ENCODE data around the gene WWTR1. TPM values are rescaled to one million over a fixed set of nuclear protein-coding genes. Genes with fewer than 3 reads are reported as not detected.

WWTR1 gene
- total and polyA plus RNA-seq, 9 donors: 35.5 to 88.5 (median 74.7) TPM

- H3K27ac ChIP-seq (ENCODE audit: low read length): no peak overlapping the region
- H3K9me3 ChIP-seq (replicated peaks; ENCODE audit: control insufficient read depth, low read depth, low read length): no peaks in the 10 kb centered on the region
- H3K36me3 ChIP-seq (ENCODE audit: control insufficient read depth, insufficient read depth, low read length): no peaks in the 10 kb centered on the region
- WGBS (ENCODE audit: insufficient coverage): 73% methylated on average over 2 of the region's 14 CpGs
- DNase-seq: peak; percentile 34
- no peaks in the 10 kb centered on the region for H3K27me3 ChIP-seq (ENCODE audit: control insufficient read depth, insufficient read depth, low read length)
- no peak overlapping the region for H3K4me3 ChIP-seq (ENCODE audit: low read length)
- peaks cover 3% of the 10 kb centered on the region for H3K4me1 ChIP-seq (ENCODE audit: control insufficient read depth, insufficient read depth, low read length)
Observed at GRCh38 chr3:149507491-149508324, 150.1 kb downstream of the WWTR1 start.

GRCh38 chr3:149506965-149507364 is 150.9 kb downstream of the WWTR1 start:
- H3K36me3 ChIP-seq (ENCODE audit: control insufficient read depth, insufficient read depth, low read length): no peaks in the 10 kb centered on the region
- WGBS (ENCODE audit: insufficient coverage): 57% methylated on average over 2 of the region's 2 CpGs
- H3K27ac ChIP-seq (ENCODE audit: low read length): no peak overlapping the region
- DNase-seq: no peak
- no peaks in the 10 kb centered on the region for H3K27me3 ChIP-seq (ENCODE audit: control insufficient read depth, insufficient read depth, low read length)
- no peak overlapping the region for H3K4me3 ChIP-seq (ENCODE audit: low read length)
- H3K4me1 ChIP-seq (ENCODE audit: control insufficient read depth, insufficient read depth, low read length): peaks cover 3% of the 10 kb centered on the region
- H3K9me3 ChIP-seq (replicated peaks; ENCODE audit: control insufficient read depth, low read depth, low read length): no peaks in the 10 kb centered on the region

GRCh38 chr3:149506540-149506939 is 151.3 kb downstream of the WWTR1 start:
- DNase-seq: no peak
- Histone ChIP-seq H3K9me3 (replicated peaks; ENCODE audit: control insufficient read depth, low read depth, low read length) (no peaks in the 10 kb centered on the region), H3K36me3 (ENCODE audit: control insufficient read depth, insufficient read depth, low read length) (no peaks in the 10 kb centered on the region), H3K4me3 (ENCODE audit: low read length) (no peak overlapping the region), H3K27ac (ENCODE audit: low read length) (no peak overlapping the region), H3K27me3 (ENCODE audit: control insufficient read depth, insufficient read depth, low read length) (no peaks in the 10 kb centered on the region), H3K4me1 (ENCODE audit: control insufficient read depth, insufficient read depth, low read length) (peaks cover 3% of the 10 kb centered on the region)
- no CpG with 5 or more reads among the region's 1 CpG for WGBS (ENCODE audit: insufficient coverage)

GRCh38 chr3:149502438-149502837 is 155.4 kb downstream of the WWTR1 start:
- Histone ChIP-seq H3K4me1 (ENCODE audit: control insufficient read depth, insufficient read depth, low read length) (peaks cover 3% of the 10 kb centered on the region), H3K27me3 (ENCODE audit: control insufficient read depth, insufficient read depth, low read length) (no peaks in the 10 kb centered on the region), H3K9me3 (replicated peaks; ENCODE audit: control insufficient read depth, low read depth, low read length) (no peaks in the 10 kb centered on the region), H3K36me3 (ENCODE audit: control insufficient read depth, insufficient read depth, low read length) (no peaks in the 10 kb centered on the region), H3K27ac (ENCODE audit: low read length) (no peak overlapping the region), H3K4me3 (ENCODE audit: low read length) (no peak overlapping the region)
- WGBS (ENCODE audit: insufficient coverage): 65% methylated on average over 3 of the region's 3 CpGs
- no peak for DNase-seq

GRCh38 chr3:149501524-149501923 is 156.3 kb downstream of the WWTR1 start:
- Histone ChIP-seq H3K4me3 (ENCODE audit: low read length) (no peak overlapping the region), H3K36me3 (ENCODE audit: control insufficient read depth, insufficient read depth, low read length) (no peaks in the 10 kb centered on the region), H3K9me3 (replicated peaks; ENCODE audit: control insufficient read depth, low read depth, low read length) (no peaks in the 10 kb centered on the region), H3K4me1 (ENCODE audit: control insufficient read depth, insufficient read depth, low read length) (no peaks in the 10 kb centered on the region), H3K27ac (ENCODE audit: low read length) (no peak overlapping the region), H3K27me3 (ENCODE audit: control insufficient read depth, insufficient read depth, low read length) (no peaks in the 10 kb centered on the region)
- WGBS (ENCODE audit: insufficient coverage): no CpG with 5 or more reads among the region's 1 CpG
- DNase-seq: no peak

- H3K36me3 ChIP-seq (ENCODE audit: control insufficient read depth, insufficient read depth, low read length): no peaks in the 10 kb centered on the region
- 76% methylated on average over 2 of the region's 4 CpGs for WGBS (ENCODE audit: insufficient coverage)
- H3K4me3 ChIP-seq (ENCODE audit: low read length): no peak overlapping the region
- no peaks in the 10 kb centered on the region for H3K9me3 ChIP-seq (replicated peaks; ENCODE audit: control insufficient read depth, low read depth, low read length)
- H3K27me3 ChIP-seq (ENCODE audit: control insufficient read depth, insufficient read depth, low read length): no peaks in the 10 kb centered on the region
- no peak overlapping the region for H3K27ac ChIP-seq (ENCODE audit: low read length)
- H3K4me1 ChIP-seq (ENCODE audit: control insufficient read depth, insufficient read depth, low read length): no peaks in the 10 kb centered on the region
- DNase-seq: no peak
Observed at GRCh38 chr3:149497966-149498670, 159.7 kb downstream of the WWTR1 start.

GRCh38 chr3:149496891-149497290 is 160.9 kb downstream of the WWTR1 start:
- DNase-seq: no peak
- H3K9me3 ChIP-seq (replicated peaks; ENCODE audit: control insufficient read depth, low read depth, low read length): no peaks in the 10 kb centered on the region

GRCh38 chr3:149495581-149496125 is 162.2 kb downstream of the WWTR1 start:
- Histone ChIP-seq H3K36me3 (ENCODE audit: control insufficient read depth, insufficient read depth, low read length) (no peaks in the 10 kb centered on the region), H3K27ac (ENCODE audit: low read length) (no peak overlapping the region), H3K4me1 (ENCODE audit: control insufficient read depth, insufficient read depth, low read length) (no peaks in the 10 kb centered on the region), H3K9me3 (replicated peaks; ENCODE audit: control insufficient read depth, low read depth, low read length) (no peaks in the 10 kb centered on the region), H3K4me3 (ENCODE audit: low read length) (no peak overlapping the region), H3K27me3 (ENCODE audit: control insufficient read depth, insufficient read depth, low read length) (no peaks in the 10 kb centered on the region)
- DNase-seq: no peak
- WGBS (ENCODE audit: insufficient coverage): 97% methylated on average over 4 of the region's 6 CpGs

More at GRCh38 chr3:149496891-149497290, 160.9 kb downstream of the WWTR1 start:
- Histone ChIP-seq H3K4me1 (ENCODE audit: control insufficient read depth, insufficient read depth, low read length) (no peaks in the 10 kb centered on the region), H3K27ac (ENCODE audit: low read length) (no peak overlapping the region), H3K36me3 (ENCODE audit: control insufficient read depth, insufficient read depth, low read length) (no peaks in the 10 kb centered on the region), H3K27me3 (ENCODE audit: control insufficient read depth, insufficient read depth, low read length) (no peaks in the 10 kb centered on the region), H3K4me3 (ENCODE audit: low read length) (no peak overlapping the region)
- WGBS (ENCODE audit: insufficient coverage): 100% methylated on average over 2 of the region's 4 CpGs

- no peak overlapping the region for H3K27ac ChIP-seq (ENCODE audit: low read length)
- no peak for DNase-seq
- H3K4me1 ChIP-seq (ENCODE audit: control insufficient read depth, insufficient read depth, low read length): no peaks in the 10 kb centered on the region
- WGBS (ENCODE audit: insufficient coverage): 86% methylated on average over 4 of the region's 6 CpGs
- no peaks in the 10 kb centered on the region for H3K27me3 ChIP-seq (ENCODE audit: control insufficient read depth, insufficient read depth, low read length)
- no peak overlapping the region for H3K4me3 ChIP-seq (ENCODE audit: low read length)
- H3K9me3 ChIP-seq (replicated peaks; ENCODE audit: control insufficient read depth, low read depth, low read length): no peaks in the 10 kb centered on the region
- no peaks in the 10 kb centered on the region for H3K36me3 ChIP-seq (ENCODE audit: control insufficient read depth, insufficient read depth, low read length)
Observed at GRCh38 chr3:149494759-149495580, 162.9 kb downstream of the WWTR1 start.
